ENCODE results near the gene MKRN2. TPM values are rescaled to one million over a fixed set of nuclear protein-coding genes. Genes with fewer than 3 reads are reported as not detected.

The MKRN2 gene
- total and polyA plus RNA-seq, 12 donors, result 26.0 to 51.0 (median 37.3) TPM

GRCh38 chr3:12615266-12615665 lies 58.4 kb downstream of the MKRN2 start:
- H3K27ac ChIP-seq, result peak overlapping the region in 1 of 10 donors; percentile 10
- H3K9me3 ChIP-seq, result no peaks in the 10 kb centered on the region
- DNase-seq (no peak), ATAC-seq (no peak)
- H3K36me3 ChIP-seq, result peaks cover 0 to 79% (median 27%) of the 10 kb centered on the region in 9 donors
- H3K4me3 ChIP-seq, result no peak overlapping the region
- peaks cover 0 to 37% (median 12%) of the 10 kb centered on the region in 9 donors for H3K4me1 ChIP-seq
- no peak for TF ChIP-seq CTCF (IDR thresholded peaks at IDR 0.05)
- 95 to 97% methylated on average over 4 of the region's 4 CpGs for WGBS, 2 donors
- intact Hi-C loops (cut with DNase I), result no loop called here
- no peaks in the 10 kb centered on the region for H3K27me3 ChIP-seq

GRCh38 chr3:12618426-12618825 lies 61.5 kb downstream of the MKRN2 start:
- Histone ChIP-seq H3K4me3 (no peak overlapping the region), H3K27me3 (no peaks in the 10 kb centered on the region), H3K4me1 (peaks cover 3 to 48% (median 30%) of the 10 kb centered on the region in 9 donors), H3K9me3 (no peaks in the 10 kb centered on the region), H3K27ac (no peak overlapping the region), H3K36me3 (peaks cover 0 to 54% (median 15%) of the 10 kb centered on the region in 9 donors)
- 88 to 90% methylated on average over 6 of the region's 6 CpGs for WGBS, 2 donors
- intact Hi-C loops (cut with DNase I), result loop anchor here in 1 of 10 donors (2.0 kb wide), 1 partner anchor 34 kb away; no protein-coding TSS in a partner anchor
- ATAC-seq (no peak), DNase-seq (no peak)
- no peak for TF ChIP-seq CTCF (IDR thresholded peaks at IDR 0.05)

- Histone ChIP-seq H3K27ac (no peak overlapping the region), H3K4me3 (no peak overlapping the region), H3K9me3 (no peaks in the 10 kb centered on the region), H3K27me3 (no peaks in the 10 kb centered on the region), H3K36me3 (peaks cover 0 to 35% (median 15%) of the 10 kb centered on the region in 9 donors), H3K4me1 (peaks cover 3 to 46% (median 31%) of the 10 kb centered on the region in 9 donors)
- intact Hi-C loops (cut with DNase I), result no loop called here
- 93 to 94% methylated on average over 6 of the region's 6 CpGs for WGBS, 2 donors
- TF ChIP-seq CTCF (IDR thresholded peaks at IDR 0.05), result no peak
- DNase-seq (no peak), ATAC-seq (no peak)
Measured at GRCh38 chr3:12620305-12620704, 63.4 kb downstream of the MKRN2 start.

GRCh38 chr3:12620729-12621128 lies 63.8 kb downstream of the MKRN2 start:
- intact Hi-C loops (cut with DNase I), result no loop called here
- no peak for DNase-seq
- peaks cover 0 to 31% (median 15%) of the 10 kb centered on the region in 9 donors for H3K36me3 ChIP-seq
- no peaks in the 10 kb centered on the region for H3K27me3 ChIP-seq
- TF ChIP-seq CTCF (IDR thresholded peaks at IDR 0.05), result no peak
- H3K9me3 ChIP-seq, result no peaks in the 10 kb centered on the region
- no peak overlapping the region for H3K27ac ChIP-seq
- no peak for ATAC-seq
- H3K4me3 ChIP-seq, result no peak overlapping the region
- peaks cover 3 to 47% (median 36%) of the 10 kb centered on the region in 9 donors for H3K4me1 ChIP-seq
